ENCODE measurements around the gene WNT4.

DNA sequence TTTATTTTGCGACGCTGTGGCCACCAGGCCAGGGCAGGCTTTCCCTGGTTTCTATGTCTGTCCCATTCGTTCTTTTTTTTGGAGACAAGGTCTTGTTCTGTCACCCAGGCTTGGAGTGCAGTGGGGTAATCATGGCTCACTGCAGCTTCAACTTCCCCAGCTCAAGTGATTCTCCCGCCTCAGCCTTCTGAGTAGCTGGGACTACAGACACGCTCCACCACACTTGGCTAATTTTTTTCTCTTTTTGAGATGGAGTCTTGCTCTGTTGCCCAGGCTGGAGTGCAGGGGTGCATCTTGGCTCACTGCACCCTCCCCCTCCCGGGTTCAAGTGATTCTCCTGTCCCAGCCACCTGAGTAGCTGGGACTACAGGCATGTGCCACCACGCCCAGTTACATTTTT is 43.4 kb upstream of the WNT4 start:
- TF ChIP-seq, protein P1, sequence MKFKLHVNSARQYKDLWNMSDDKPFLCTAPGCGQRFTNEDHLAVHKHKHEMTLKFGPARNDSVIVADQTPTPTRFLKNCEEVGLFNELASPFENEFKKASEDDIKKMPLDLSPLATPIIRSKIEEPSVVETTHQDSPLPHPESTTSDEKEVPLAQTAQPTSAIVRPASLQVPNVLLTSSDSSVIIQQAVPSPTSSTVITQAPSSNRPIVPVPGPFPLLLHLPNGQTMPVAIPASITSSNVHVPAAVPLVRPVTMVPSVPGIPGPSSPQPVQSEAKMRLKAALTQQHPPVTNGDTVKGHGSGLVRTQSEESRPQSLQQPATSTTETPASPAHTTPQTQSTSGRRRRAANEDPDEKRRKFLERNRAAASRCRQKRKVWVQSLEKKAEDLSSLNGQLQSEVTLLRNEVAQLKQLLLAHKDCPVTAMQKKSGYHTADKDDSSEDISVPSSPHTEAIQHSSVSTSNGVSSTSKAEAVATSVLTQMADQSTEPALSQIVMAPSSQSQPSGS (CRISPR knock-in tag; IDR thresholded peaks at IDR 0.05; ENCODE audit: borderline replicate concordance, low read depth), result no peak
- TF ChIP-seq CBFB (CRISPR knock-in tag; IDR thresholded peaks at IDR 0.05; ENCODE audit: low read depth) (no peak), NR3C1 (CRISPR knock-in tag; conservative IDR thresholded peaks at IDR 0.05; ENCODE audit: low read depth) (no peak)

All from WTC11 (cell line).